HepG2 (cell line): ENCODE results near the gene GPC2. TPM values are rescaled to one million over a fixed set of nuclear protein-coding genes. Genes with fewer than 3 reads are reported as not detected.

Source experiments
- FOXK2 ChIP-seq: fragments of 450-650 bp; IDR thresholded peaks from 2 replicates; pipeline ENCODE4 v1.6.1; 2016
- NFIC ChIP-seq: IDR thresholded peaks from 2 replicates; pipeline ENCODE4 v1.6.1; 2012; ENCODE audit warnings: mild to moderate bottlenecking, low read length, inconsistent platforms
- RELA ChIP-seq: sonication (generic); formaldehyde crosslinking; IDR thresholded peaks from 2 replicates; pipeline ENCODE4 v1.4.0; 2020; ENCODE audit warnings: missing genetic modification reagents
- RFXAP ChIP-seq: sonication (generic); formaldehyde crosslinking; IDR thresholded peaks from 2 replicates; pipeline ENCODE4 v1.4.0; 2020; ENCODE audit warnings: missing genetic modification reagents, borderline replicate concordance
- SAP130 ChIP-seq: IDR thresholded peaks from 2 replicates; pipeline ENCODE4 v1.6.1; 2016; ENCODE audit warnings: low read depth
- YEATS2 ChIP-seq: sonication (generic); formaldehyde crosslinking; IDR thresholded peaks from 2 replicates; pipeline ENCODE4 v1.4.0; 2020; ENCODE audit warnings: missing genetic modification reagents, borderline replicate concordance
- ZNF124 ChIP-seq: sonication (generic); formaldehyde crosslinking; IDR thresholded peaks from 2 replicates; pipeline ENCODE4 v1.4.0; 2020; ENCODE audit warnings: missing genetic modification reagents
- ZNF781 ChIP-seq: sonication (generic); formaldehyde crosslinking; IDR thresholded peaks from 2 replicates; pipeline ENCODE4 v1.5.1; 2020; ENCODE audit warnings: borderline replicate concordance, mild to moderate bottlenecking, missing genetic modification reagents; ENCODE audit errors: not compliant biosample characterization
- ZSCAN31 ChIP-seq: sonication (generic); formaldehyde crosslinking; IDR thresholded peaks from 2 replicates; pipeline ENCODE4 v1.5.0; 2020; ENCODE audit warnings: low read depth, mild to moderate bottlenecking, missing genetic modification reagents
- polyA plus RNA-seq, 8 experiments: library from polyadenylated mRNA; depleted of rRNA in 3 of 8; stranded (reverse) in 7 of 8; unstranded in 1 of 8; fragments of >200 nt; fragmentation: Illumina TruSeq in 4 of 8; extraction: Trizol in 4 of 8; gene quantifications; 2 replicates each; pipeline versions ENCODE4 v1.2.1 to v1.2.3, GENCODE V29; 2011 to 2016; ENCODE audit warnings: low read depth in 4 of 8, missing spikeins in 1 of 8, mixed read lengths in 1 of 8; ENCODE audit not compliant: insufficient read depth in 1 of 8
- total RNA-seq, 5 experiments: library from RNA; depleted of rRNA; stranded (reverse); fragments of >200 nt; fragmentation: Illumina TruSeq; extraction: Trizol; gene quantifications; 2 replicates each; pipeline ENCODE4 v1.2.3, GENCODE V29; 2016; ENCODE audit warnings: low read depth in 1 of 5
- TF ChIP-seq, protein P1 (sequence below): sonication (generic); formaldehyde crosslinking; IDR thresholded peaks from 2 replicates; pipeline ENCODE4 v1.5.0; 2020; ENCODE audit warnings: mild to moderate bottlenecking, missing genetic modification reagents, borderline replicate concordance
- TF ChIP-seq, protein P2 (sequence below): sonication (generic); formaldehyde crosslinking; IDR thresholded peaks from 2 replicates; pipeline ENCODE4 v1.9.0; 2021; ENCODE audit warnings: missing genetic modification reagents, borderline replicate concordance
- TF ChIP-seq, protein P3 (sequence below): conservative IDR thresholded peaks from 2 replicates; pipeline ENCODE4 v1.6.1; 2018; ENCODE audit warnings: missing genetic modification reagents
- TF ChIP-seq, protein P4 (sequence below): sonication (generic); formaldehyde crosslinking; IDR thresholded peaks from 2 replicates; pipeline ENCODE4 v1.4.0; 2020; ENCODE audit warnings: missing genetic modification reagents, mild to moderate bottlenecking, borderline replicate concordance
- TF ChIP-seq, protein P5 (sequence below): sonication (generic); formaldehyde crosslinking; IDR thresholded peaks from 2 replicates; pipeline ENCODE4 v1.4.0; 2020; ENCODE audit warnings: missing genetic modification reagents

The GPC2 gene
- total and polyA plus RNA-seq, 2 of the 13 experiments (the other 11 are each of a cell fraction or from before 2014, with no cell fraction given), result 0.64 to 0.78 TPM

DNA sequence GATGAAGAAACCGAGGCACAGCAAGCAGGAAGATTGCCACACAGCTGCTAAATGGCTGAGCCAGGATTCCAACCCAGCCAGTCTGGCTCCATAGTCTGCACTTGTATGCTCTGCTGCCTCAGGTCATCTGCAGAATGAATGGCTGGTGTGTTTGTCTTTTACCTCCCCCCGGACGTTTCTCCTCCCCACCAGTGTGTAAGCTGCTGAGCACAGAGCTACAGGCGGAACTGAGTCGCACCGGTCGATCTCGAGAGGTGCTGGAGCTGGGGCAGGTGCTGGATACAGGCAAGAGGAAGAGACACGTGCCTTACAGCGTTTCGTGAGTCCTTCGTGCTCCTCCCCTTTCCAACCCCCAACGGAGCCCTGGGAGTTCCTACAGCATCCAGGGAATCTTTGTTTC lies 55.1 kb downstream of the GPC2 start (continued):
- TF ChIP-seq, protein P1, sequence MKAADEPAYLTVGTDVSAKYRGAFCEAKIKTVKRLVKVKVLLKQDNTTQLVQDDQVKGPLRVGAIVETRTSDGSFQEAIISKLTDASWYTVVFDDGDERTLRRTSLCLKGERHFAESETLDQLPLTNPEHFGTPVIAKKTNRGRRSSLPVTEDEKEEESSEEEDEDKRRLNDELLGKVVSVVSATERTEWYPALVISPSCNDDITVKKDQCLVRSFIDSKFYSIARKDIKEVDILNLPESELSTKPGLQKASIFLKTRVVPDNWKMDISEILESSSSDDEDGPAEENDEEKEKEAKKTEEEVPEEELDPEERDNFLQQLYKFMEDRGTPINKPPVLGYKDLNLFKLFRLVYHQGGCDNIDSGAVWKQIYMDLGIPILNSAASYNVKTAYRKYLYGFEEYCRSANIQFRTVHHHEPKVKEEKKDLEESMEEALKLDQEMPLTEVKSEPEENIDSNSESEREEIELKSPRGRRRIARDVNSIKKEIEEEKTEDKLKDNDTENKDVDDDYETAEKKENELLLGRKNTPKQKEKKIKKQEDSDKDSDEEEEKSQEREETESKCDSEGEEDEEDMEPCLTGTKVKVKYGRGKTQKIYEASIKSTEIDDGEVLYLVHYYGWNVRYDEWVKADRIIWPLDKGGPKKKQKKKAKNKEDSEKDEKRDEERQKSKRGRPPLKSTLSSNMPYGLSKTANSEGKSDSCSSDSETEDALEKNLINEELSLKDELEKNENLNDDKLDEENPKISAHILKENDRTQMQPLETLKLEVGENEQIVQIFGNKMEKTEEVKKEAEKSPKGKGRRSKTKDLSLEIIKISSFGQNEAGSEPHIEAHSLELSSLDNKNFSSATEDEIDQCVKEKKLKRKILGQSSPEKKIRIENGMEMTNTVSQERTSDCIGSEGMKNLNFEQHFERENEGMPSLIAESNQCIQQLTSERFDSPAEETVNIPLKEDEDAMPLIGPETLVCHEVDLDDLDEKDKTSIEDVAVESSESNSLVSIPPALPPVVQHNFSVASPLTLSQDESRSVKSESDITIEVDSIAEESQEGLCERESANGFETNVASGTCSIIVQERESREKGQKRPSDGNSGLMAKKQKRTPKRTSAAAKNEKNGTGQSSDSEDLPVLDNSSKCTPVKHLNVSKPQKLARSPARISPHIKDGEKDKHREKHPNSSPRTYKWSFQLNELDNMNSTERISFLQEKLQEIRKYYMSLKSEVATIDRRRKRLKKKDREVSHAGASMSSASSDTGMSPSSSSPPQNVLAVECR, result peak; percentile 41; the same call in 1 of the 2 replicates
- TF ChIP-seq, protein P2, sequence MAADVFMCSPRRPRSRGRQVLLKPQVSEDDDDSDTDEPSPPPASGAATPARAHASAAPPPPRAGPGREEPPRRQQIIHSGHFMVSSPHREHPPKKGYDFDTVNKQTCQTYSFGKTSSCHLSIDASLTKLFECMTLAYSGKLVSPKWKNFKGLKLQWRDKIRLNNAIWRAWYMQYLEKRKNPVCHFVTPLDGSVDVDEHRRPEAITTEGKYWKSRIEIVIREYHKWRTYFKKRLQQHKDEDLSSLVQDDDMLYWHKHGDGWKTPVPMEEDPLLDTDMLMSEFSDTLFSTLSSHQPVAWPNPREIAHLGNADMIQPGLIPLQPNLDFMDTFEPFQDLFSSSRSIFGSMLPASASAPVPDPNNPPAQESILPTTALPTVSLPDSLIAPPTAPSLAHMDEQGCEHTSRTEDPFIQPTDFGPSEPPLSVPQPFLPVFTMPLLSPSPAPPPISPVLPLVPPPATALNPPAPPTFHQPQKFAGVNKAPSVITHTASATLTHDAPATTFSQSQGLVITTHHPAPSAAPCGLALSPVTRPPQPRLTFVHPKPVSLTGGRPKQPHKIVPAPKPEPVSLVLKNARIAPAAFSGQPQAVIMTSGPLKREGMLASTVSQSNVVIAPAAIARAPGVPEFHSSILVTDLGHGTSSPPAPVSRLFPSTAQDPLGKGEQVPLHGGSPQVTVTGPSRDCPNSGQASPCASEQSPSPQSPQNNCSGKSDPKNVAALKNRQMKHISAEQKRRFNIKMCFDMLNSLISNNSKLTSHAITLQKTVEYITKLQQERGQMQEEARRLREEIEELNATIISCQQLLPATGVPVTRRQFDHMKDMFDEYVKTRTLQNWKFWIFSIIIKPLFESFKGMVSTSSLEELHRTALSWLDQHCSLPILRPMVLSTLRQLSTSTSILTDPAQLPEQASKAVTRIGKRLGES, result no peak
- TF ChIP-seq, protein P3, sequence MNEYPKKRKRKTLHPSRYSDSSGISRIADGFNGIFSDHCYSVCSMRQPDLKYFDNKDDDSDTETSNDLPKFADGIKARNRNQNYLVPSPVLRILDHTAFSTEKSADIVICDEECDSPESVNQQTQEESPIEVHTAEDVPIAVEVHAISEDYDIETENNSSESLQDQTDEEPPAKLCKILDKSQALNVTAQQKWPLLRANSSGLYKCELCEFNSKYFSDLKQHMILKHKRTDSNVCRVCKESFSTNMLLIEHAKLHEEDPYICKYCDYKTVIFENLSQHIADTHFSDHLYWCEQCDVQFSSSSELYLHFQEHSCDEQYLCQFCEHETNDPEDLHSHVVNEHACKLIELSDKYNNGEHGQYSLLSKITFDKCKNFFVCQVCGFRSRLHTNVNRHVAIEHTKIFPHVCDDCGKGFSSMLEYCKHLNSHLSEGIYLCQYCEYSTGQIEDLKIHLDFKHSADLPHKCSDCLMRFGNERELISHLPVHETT, result no peak
- TF ChIP-seq SAP130 (CRISPR knock-in tag), result peak; percentile 84
- peak; percentile 62; the same call in 1 of the 2 replicates for TF ChIP-seq ZSCAN31 (CRISPR knock-in tag)
- TF ChIP-seq, protein P4, sequence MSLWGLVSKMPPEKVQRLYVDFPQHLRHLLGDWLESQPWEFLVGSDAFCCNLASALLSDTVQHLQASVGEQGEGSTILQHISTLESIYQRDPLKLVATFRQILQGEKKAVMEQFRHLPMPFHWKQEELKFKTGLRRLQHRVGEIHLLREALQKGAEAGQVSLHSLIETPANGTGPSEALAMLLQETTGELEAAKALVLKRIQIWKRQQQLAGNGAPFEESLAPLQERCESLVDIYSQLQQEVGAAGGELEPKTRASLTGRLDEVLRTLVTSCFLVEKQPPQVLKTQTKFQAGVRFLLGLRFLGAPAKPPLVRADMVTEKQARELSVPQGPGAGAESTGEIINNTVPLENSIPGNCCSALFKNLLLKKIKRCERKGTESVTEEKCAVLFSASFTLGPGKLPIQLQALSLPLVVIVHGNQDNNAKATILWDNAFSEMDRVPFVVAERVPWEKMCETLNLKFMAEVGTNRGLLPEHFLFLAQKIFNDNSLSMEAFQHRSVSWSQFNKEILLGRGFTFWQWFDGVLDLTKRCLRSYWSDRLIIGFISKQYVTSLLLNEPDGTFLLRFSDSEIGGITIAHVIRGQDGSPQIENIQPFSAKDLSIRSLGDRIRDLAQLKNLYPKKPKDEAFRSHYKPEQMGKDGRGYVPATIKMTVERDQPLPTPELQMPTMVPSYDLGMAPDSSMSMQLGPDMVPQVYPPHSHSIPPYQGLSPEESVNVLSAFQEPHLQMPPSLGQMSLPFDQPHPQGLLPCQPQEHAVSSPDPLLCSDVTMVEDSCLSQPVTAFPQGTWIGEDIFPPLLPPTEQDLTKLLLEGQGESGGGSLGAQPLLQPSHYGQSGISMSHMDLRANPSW (CRISPR knock-in tag), result no peak
- 0 out of 2 replicates have a peak, but pooled peaks have one; percentile 24 for TF ChIP-seq NFIC
- TF ChIP-seq RELA, result no peak
- peak; percentile 10; the same call in 1 of the 2 replicates for TF ChIP-seq FOXK2
- TF ChIP-seq ZNF124 (CRISPR knock-in tag), result peak; percentile 29; the same call in 1 of the 2 replicates
- peak; percentile 41; the same call in 1 of the 2 replicates for TF ChIP-seq YEATS2 (CRISPR knock-in tag)
- no peak for TF ChIP-seq ZNF781
- TF ChIP-seq, protein P5, sequence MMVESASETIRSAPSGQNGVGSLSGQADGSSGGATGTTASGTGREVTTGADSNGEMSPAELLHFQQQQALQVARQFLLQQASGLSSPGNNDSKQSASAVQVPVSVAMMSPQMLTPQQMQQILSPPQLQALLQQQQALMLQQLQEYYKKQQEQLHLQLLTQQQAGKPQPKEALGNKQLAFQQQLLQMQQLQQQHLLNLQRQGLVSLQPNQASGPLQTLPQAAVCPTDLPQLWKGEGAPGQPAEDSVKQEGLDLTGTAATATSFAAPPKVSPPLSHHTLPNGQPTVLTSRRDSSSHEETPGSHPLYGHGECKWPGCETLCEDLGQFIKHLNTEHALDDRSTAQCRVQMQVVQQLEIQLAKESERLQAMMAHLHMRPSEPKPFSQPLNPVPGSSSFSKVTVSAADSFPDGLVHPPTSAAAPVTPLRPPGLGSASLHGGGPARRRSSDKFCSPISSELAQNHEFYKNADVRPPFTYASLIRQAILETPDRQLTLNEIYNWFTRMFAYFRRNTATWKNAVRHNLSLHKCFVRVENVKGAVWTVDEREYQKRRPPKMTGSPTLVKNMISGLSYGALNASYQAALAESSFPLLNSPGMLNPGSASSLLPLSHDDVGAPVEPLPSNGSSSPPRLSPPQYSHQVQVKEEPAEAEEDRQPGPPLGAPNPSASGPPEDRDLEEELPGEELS (CRISPR knock-in tag), result peak; percentile 53; the same call in 1 of the 2 replicates
- peak; percentile 61; the same call in 1 of the 2 replicates for TF ChIP-seq RFXAP
